Fibroblast of villous mesenchyme (primary cell): Measurements from ENCODE around the gene CUL4B. TPM values are rescaled to one million over a fixed set of nuclear protein-coding genes. Genes with fewer than 3 reads are reported as not detected.

Experiments
- DNase-seq: peaks from one replicate; pipeline ENCODE4 v3.0.0-alpha.2; 2010; ENCODE audit warnings: low read depth
- H3K4me3 ChIP-seq: 2 replicates; pipeline ENCODE4 v1.5.1; 2011; ENCODE audit warnings: low read depth, mild to moderate bottlenecking, low read length
- CTCF ChIP-seq: IDR thresholded peaks from 2 replicates; pipeline ENCODE4 v1.5.1; 2012; ENCODE audit warnings: low read depth, mild to moderate bottlenecking, low read length; ENCODE audit not compliant: insufficient read depth
- total RNA-seq: library from RNA; depleted of rRNA; stranded (reverse); fragments of >200 nt; gene quantifications from 2 replicates; pipeline ENCODE4 v1.2.3, GENCODE V29; 2012

The CUL4B gene
- total RNA-seq, 1 donor, result 212 TPM

DNA sequence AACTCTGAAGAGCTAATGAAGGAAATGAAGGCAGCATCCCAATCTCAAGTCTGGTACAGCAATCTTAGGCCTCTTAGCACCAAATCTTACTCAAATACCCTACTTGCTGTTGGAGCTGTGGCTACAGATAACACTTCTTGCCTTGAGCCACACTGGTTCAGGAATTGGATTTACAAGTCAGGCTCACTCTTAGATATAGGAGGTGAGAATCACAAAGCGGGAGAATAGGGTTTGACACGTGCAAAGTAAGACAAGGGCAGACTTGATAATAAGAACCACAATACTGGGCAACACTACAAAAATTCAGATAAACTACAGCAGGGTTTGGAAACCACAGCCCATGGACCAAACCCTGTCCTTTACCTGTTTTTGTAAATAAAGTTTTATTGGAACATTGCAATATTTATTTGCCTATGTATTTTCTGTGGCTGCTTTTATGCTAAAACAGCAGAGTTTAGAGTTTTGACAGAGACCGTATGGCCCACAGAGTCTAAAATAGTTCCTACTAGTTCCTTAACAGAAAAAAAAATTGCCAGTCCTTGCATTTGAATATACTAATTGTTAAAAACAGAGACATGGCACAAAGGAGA lies 9.3 kb upstream of the CUL4B start:
- TF ChIP-seq CTCF, result no peak
- no peak for DNase-seq

DNA sequence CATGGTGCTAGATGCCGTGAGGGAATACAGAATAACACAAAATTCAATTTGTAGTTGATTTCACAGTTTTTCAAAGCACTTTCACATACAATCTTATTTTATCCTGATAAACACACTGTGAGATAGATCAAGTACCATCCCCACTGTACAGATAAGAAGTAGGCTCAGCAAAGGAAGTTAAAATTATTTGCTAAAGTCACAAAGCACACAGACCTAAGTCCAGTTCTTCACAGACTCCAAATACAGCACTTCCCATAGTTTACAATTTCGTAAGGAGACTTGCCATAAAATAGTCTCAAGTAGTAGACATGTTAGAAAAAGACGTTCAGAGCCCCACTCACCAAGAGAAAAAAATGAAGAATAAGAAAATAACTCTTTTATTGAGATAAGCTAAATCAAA lies 7.8 kb upstream of the CUL4B start:
- no peak for DNase-seq
- no peak overlapping the region for H3K4me3 ChIP-seq
- no peak for TF ChIP-seq CTCF

More for the DNA sequence above, 9.3 kb upstream of the CUL4B start:
- no peak overlapping the region for H3K4me3 ChIP-seq

- DNase-seq, result no peak
- no peak for TF ChIP-seq CTCF
- no peak overlapping the region for H3K4me3 ChIP-seq
Measured at GRCh38 chrX:120568035-120568434, 7.3 kb upstream of the CUL4B start.

DNA sequence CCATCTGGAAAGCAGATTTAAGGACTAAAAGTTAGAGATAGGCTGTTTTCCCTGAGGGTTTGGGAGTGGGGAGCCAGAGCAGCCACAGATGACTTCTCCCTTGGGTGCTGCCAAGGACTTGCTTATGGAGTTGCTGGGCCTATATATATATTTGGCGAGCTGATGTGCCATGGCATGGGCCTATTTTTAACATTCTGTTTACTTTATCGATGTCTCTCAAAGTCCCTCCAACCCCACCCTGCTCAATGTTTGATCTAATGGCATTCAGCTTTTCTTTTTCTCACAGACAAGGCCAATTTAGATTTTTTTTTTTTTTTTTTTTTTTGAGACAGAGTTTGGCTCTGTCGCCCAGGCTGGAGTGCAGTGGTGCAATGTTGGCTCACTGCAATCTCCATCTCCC lies 6.1 kb upstream of the CUL4B start:
- TF ChIP-seq CTCF, result no peak
- H3K4me3 ChIP-seq, result no peak overlapping the region
- no peak for DNase-seq

- DNase-seq, result no peak
- no peak for TF ChIP-seq CTCF
- no peak overlapping the region for H3K4me3 ChIP-seq
Measured at GRCh38 chrX:120564925-120565324, 4.2 kb upstream of the CUL4B start.

- no peak for TF ChIP-seq CTCF
- H3K4me3 ChIP-seq, result no peak overlapping the region
Measured at GRCh38 chrX:120562569-120562926, 1.8 kb upstream of the CUL4B start.

More at GRCh38 chrX:120562569-120562926, 1.8 kb upstream of the CUL4B start:
- no peak for DNase-seq
